ENCODE results near the gene HELZ. TPM values are rescaled to one million over a fixed set of nuclear protein-coding genes. Genes with fewer than 3 reads are reported as not detected.

Gene HELZ
- total RNA-seq, 1 experiment from 2014 or later, result 40.5 TPM

GRCh38 chr17:67026341-67026740 is 218.7 kb downstream of the HELZ start (continued):
- no peak for TF ChIP-seq POLR2AphosphoS5 (IDR thresholded peaks at IDR 0.05; ENCODE audit: low read depth, low read length)

- RAD21 ChIA-PET (ENCODE audit: low non-redundant PET in 1 of 2, low total read pairs in 2 of 2, uncharacterized antibody in 2 of 2, unreplicated experiment in 2 of 2), result no interaction called here
- H3K79me2 ChIP-seq (ENCODE audit: insufficient read depth, low read length), result no peaks in the 10 kb centered on the region
- CTCF ChIA-PET, result no interaction called here
Measured at GRCh38 chr17:67025216-67025792, 219.7 kb downstream of the HELZ start.

More at GRCh38 chr17:67025216-67025792, 219.7 kb downstream of the HELZ start:
- Histone ChIP-seq H3K4me2 (ENCODE audit: low read length) (no peak overlapping the region), H3K9me2 (ENCODE audit: insufficient read depth) (no peaks in the 10 kb centered on the region), H3K27ac (ENCODE audit: low read depth, low read length) (no peak overlapping the region), H3K4me1 (ENCODE audit: control insufficient read depth in 1 of 2, insufficient read depth in 2 of 2, low read length in 2 of 2) (peaks cover 0 to 10% of the 10 kb centered on the region in 2 experiments; a peak in 2 of 4 replicates), H3K9ac (ENCODE audit: low read length) (no peak overlapping the region), H3K9me3 (ENCODE audit: control insufficient read depth in 1 of 2, insufficient read depth in 1 of 2, low read depth in 1 of 2, low read length in 2 of 2) (no peaks in the 10 kb centered on the region), H3K4me3 (replicated peaks in 1 of 2; ENCODE audit: low read depth in 1 of 2, low read length in 2 of 2) (no peak overlapping the region), H4K20me1 (ENCODE audit: insufficient read depth) (no peaks in the 10 kb centered on the region), H2AFZ (ENCODE audit: low read depth, low read length, poor library complexity, severe bottlenecking) (no peak overlapping the region), H3K36me3 (ENCODE audit: control insufficient read depth in 1 of 2, insufficient read depth in 2 of 2, low read length in 2 of 2) (no peaks in the 10 kb centered on the region), H3K27me3 (ENCODE audit: insufficient read depth, low read length) (no peaks in the 10 kb centered on the region)
- DNase-seq (ENCODE audit: low read depth, low spot score) (no peak), ATAC-seq (no peak)
- intact Hi-C loops (cut with micrococcal nuclease), result no loop called here
- TF ChIP-seq CBX3 (IDR thresholded peaks at IDR 0.05; ENCODE audit: low read depth) (no peak), SP1 (IDR thresholded peaks at IDR 0.05; ENCODE audit: low read depth) (no peak), EZH2phosphoT487 (IDR thresholded peaks at IDR 0.05; ENCODE audit: borderline replicate concordance) (no peak), POLR2A (IDR thresholded peaks at IDR 0.05; ENCODE audit: borderline replicate concordance, extremely low read depth, insufficient read depth, insufficient read length) (no peak), REST (IDR thresholded peaks at IDR 0.05; ENCODE audit: low read depth) (no peak), ZFX (IDR thresholded peaks at IDR 0.05) (no peak), CEBPB (IDR thresholded peaks at IDR 0.05; ENCODE audit: low read depth) (no peak), ZBTB33 (IDR thresholded peaks at IDR 0.05; ENCODE audit: extremely low read depth, insufficient replicate concordance, low read length) (no peak), YY1 (IDR thresholded peaks at IDR 0.05; ENCODE audit: extremely low read depth, insufficient replicate concordance, low read depth, low read length) (no peak), TCF7L2 (IDR thresholded peaks at IDR 0.05; ENCODE audit: borderline replicate concordance, extremely low read depth, insufficient read depth, insufficient read length) (no peak), ATF3 (IDR thresholded peaks at IDR 0.05) (no peak), RAD21 (IDR thresholded peaks at IDR 0.05; ENCODE audit: low read depth) (no peak), ELF1 (IDR thresholded peaks at IDR 0.05; ENCODE audit: borderline replicate concordance, low read depth) (no peak), POLR2AphosphoS5 (IDR thresholded peaks at IDR 0.05; ENCODE audit: low read depth, low read length) (no peak), SRF (IDR thresholded peaks at IDR 0.05; ENCODE audit: low read depth) (no peak), SIN3A (IDR thresholded peaks at IDR 0.05; ENCODE audit: low read depth) (no peak), EZH2 (IDR thresholded peaks at IDR 0.05) (no peak), CTCF (IDR thresholded peaks at IDR 0.05 in 2 of 3, conservative IDR thresholded peaks at IDR 0.05 in 1 of 3; ENCODE audit: borderline replicate concordance in 1 of 3, insufficient read depth in 1 of 3, low read depth in 2 of 3, low read length in 2 of 3) (no peak)
- POLR2A ChIA-PET, result no interaction called here
- no TSS peak for BruUV-seq (replicated peaks)
